Measurements from ENCODE around the gene EMC1. TPM values are rescaled to one million over a fixed set of nuclear protein-coding genes. Genes with fewer than 3 reads are reported as not detected.
"Not testable (repeated sequence)": the region's sequence is repeated elsewhere in the genome, so short reads cannot be mapped to it uniquely, and the experiment has no call there.

The EMC1 gene
- 63.2 TPM for polyA plus RNA-seq (ENCODE audit: insufficient read length)
- long read RNA-seq, donor 1, full-length matches to known transcripts: 5 of 19 reads
- long read RNA-seq, donor 1, partial matches to known transcripts: 5 of 19 reads
- long read RNA-seq, donor 1, other reads (novel, unspliced or antisense): 9 of 19 reads
- long read RNA-seq, donor 2, full-length matches to known transcripts: 6 of 6 reads
- long read RNA-seq, donor 2, partial matches to known transcripts: 0 of 6 reads
- long read RNA-seq, donor 2, other reads (novel, unspliced or antisense): 0 of 6 reads
- long read RNA-seq, donor 3, full-length matches to known transcripts: 2 of 17 reads
- long read RNA-seq, donor 3, partial matches to known transcripts: 0 of 17 reads
- long read RNA-seq, donor 3, other reads (novel, unspliced or antisense): 15 of 17 reads
- long read RNA-seq, donor 4: 0 reads
- long read RNA-seq, donor 5, full-length matches to known transcripts: 4 of 87 reads
- long read RNA-seq, donor 5, partial matches to known transcripts: 34 of 87 reads
- long read RNA-seq, donor 5, other reads (novel, unspliced or antisense): 49 of 87 reads
- long read RNA-seq, donor 6, full-length matches to known transcripts: 4 of 24 reads
- long read RNA-seq, donor 6, partial matches to known transcripts: 0 of 24 reads
- long read RNA-seq, donor 6, other reads (novel, unspliced or antisense): 20 of 24 reads
- long read RNA-seq, donor 7, full-length matches to known transcripts: 6 of 11 reads
- long read RNA-seq, donor 7, partial matches to known transcripts: 5 of 11 reads
- long read RNA-seq, donor 7, other reads (novel, unspliced or antisense): 0 of 11 reads
- long read RNA-seq, donor 8: 0 reads

DNA sequence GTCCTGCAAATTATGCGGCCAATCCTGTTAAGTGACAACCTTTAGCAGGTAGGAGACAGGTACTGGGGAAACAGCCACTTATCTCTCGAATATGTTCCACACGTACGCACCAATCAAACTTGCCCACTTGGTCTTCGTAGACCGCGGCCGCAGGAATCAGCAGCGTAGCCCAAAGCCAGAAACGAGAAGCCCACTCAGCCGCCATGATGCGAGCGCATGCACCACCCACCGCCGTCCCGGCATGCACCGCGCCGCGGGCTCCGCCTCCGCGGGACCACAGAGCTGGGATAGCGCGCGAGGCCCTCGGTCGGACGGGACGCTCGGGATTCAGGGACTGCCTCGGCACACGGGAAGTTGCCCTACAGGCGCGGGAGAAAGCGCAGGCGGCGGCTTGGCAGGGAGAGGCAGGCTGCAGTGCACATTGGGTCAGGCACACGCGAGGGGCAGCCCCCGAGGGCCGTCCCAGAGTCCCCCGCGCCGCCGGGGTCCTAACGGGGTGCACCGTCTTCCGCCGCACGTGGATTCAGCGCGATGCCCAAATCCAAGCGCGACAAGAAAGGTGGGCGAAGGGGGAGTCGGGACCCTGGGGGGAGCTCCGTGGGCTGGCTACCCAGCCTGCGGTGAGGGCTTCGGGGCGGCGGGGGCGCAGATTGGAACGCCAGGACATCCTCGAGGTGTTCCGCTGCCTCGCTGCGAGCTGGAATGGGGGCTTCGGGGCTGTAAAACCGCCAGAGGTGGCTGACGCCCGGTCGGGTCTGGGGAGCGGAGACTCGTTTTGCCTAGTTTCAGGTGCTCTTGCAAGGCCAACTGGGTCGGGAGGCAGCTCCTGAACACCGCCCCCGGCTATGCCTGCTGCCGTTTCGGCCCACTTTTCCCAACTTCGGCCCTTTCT lies at the start of gene EMC1, which contains the start of gene MRTO4:
Gene EMC1 (minus strand): TSS at position 220 of the 892 bp plus-strand sequence. CDS start 15 bp downstream, at position 205.
Gene MRTO4 (plus strand): TSS at position 501 of the 892 bp plus-strand sequence. CDS start 31 bp downstream, at position 532.
- peak; percentile 85 for DNase-seq

GRCh38 chr1:19300211-19300610 lies 48.9 kb upstream of the EMC1 start:
- DNase-seq: no peak

GRCh38 chr1:19294638-19295037 lies 43.3 kb upstream of the EMC1 start:
- DNase-seq: no peak

DNA sequence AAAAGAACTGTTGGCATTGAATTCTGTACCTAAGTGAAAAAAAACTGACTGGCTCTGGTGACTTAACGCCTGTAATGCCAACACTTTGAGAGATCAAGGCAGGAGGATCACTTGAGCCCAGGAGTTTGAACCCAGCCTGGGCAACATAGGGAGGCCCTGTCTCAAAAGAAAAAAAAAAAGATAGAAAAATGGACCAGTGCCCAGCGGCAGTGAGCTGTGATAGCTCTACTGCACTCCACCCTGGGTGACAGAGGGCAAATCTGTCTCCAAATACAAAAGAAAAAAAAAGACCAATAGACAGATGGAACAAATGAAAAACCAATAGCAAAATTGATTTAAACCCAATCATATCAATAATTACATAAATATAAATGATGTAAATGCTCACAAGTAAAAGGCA lies 37.9 kb upstream of the EMC1 start:
- no peak for DNase-seq

- not testable (repeated sequence) for DNase-seq
These were observed 37.3 kb upstream of the EMC1 start, which contains the start of gene AKR7A3 for GRCh38 chr1:19288324-19289241. Gene AKR7A3, minus strand, starts transcription at chr1:19288770. Its CDS starts 61 bp downstream, at chr1:19288709.

- no peak for DNase-seq
These were observed 36.3 kb upstream of the EMC1 start for GRCh38 chr1:19287436-19288185.

DNA sequence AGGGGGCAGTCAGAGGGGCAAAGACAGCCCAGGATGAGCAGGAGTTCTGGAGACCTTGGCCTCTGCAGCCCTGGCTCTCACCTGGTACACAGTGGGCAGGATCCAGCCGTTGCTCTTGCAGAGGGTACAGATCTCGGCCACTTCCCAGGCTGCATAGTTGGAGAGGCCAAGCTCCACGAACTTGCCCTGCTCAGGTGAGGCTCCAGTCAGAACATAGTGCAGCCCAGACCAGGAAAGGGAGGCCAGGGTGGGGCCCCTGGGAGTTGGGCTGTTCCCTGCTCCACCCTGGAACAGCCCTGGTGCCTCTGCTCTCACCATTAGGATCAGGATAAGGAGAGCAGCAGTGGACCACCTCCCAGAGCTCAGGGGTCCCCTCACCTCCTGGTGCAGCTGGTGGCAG lies 34.5 kb upstream of the EMC1 start:
- not testable (repeated sequence) for DNase-seq

- not testable (repeated sequence) for DNase-seq
These were observed 34.0 kb upstream of the EMC1 start for GRCh38 chr1:19285366-19285765.

GRCh38 chr1:19284881-19285280 lies 33.6 kb upstream of the EMC1 start:
- DNase-seq: no peak

- DNase-seq: no peak
These were observed 32.6 kb upstream of the EMC1 start for GRCh38 chr1:19283891-19284290.

DNA sequence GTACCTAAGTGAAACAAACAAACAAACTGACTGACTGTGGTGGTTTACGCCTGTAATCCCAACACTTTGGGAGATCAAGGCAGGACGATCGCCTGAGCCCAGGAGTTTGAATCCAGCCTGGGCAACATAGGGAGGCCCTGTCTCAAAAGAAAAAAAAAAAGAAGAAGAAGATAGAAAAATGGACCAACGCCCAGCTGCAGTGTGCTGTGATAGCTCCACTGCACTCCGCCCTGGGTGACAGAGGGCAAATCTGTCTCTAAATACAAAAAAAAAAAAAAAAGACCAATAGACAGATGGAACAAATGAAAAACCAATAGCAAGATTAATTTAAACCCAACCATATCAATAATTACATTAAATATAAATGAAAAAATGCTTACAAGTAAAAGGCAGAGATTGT lies 23.3 kb upstream of the EMC1 start:
- no peak for DNase-seq

DNA sequence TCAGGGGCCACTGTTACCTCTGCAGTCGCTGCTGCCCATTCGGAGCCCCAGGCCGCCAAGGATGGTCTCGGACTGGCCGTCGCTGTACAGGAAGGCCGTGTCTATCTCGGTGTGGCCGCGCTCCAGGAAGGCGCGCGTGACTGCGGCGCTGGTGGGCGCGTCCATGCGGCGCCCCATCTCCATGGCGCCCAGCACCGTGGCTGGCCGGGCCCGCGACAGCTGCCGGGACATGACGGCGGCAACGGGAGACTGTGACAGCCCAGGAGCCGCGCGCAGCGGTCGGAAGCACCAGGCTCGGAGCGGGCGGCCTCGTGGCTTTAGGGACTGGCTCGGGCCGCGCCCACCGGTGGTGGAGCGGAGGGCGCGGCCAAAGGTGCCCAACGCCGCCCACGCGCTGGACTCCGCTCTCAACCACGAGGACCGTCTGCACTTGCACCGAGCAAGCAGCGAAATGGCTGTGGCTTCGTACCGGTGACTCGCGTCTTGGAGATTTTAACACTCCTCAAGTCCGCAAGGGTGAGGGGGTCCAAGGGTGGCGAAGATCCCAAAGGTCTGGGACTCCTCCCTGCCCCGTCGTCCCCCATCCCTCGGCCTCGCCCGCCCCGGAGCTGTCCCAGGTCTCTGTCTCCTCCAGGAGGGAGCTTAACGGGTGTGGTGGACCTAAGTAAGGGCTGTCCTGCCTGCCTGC lies 22.7 kb upstream of the EMC1 start:
- DNase-seq: not testable (repeated sequence)

GRCh38 chr1:19273106-19273843 lies 22.0 kb upstream of the EMC1 start:
- DNase-seq: no peak

DNA sequence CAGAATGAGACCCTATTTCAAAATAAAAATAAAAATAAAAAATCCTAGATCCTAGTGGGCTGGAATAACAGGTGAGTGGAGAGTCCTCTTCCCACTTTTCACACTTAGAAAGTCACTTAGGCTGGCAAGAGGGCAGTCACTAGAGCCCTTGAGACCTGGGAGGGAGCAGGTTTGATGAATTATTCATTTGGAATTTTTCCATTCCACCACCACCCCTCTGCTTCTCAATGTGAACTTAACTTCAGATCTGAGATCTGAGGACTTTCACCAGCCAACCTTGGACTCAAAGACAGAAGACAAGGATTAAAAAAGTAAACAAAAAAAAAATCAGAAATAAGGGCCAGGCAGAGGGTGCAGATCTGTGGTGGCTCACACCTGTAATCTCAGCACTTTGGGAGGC lies 20.7 kb upstream of the EMC1 start:
- no peak for DNase-seq

- DNase-seq: not testable (repeated sequence)
These were observed 19.0 kb upstream of the EMC1 start for GRCh38 chr1:19270343-19270730.

DNA sequence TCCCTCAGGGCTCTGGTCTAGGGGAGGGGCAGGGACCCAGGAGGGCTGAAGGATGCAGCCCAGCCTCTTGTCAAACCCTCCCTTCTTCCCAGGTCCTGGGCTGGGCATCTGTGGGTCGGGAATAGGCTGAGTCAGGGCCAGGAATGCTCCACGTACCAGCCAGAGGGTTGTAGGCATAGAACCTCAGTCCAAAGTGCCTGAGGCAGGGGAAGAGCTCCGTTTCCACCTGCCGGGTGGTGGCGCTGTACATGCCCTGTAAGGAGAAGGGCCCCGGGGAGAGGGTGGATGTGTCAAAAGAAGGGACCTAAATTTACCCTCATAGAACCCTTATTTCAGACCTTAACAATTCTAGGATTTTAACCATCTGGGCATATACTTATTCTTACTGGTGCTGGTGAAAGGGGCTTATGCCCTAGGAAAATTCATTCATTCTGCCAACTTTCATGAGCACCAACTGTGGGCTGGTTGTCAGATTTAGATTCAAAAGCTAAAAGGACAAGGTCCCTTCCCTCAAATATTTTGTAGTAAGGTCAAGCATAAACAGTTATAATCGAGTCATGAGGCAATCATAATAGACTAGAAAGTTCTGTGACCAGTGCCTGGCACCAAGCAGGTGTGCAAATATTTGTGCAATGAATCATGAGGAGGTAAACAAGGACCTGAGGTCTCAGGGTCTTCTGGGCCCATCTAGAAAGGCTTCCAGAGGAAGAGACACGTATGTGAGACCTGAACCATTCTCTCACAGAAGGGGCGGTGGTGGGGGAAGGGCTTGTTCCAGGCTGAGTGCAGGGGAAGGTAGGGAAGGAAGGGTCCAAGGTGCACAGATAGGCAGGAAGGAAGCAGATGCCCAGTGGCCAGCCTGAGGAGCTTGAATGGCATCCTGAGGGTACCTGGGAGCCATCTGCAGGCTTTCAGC lies 18.4 kb upstream of the EMC1 start:
- not testable (repeated sequence) for DNase-seq

DNA sequence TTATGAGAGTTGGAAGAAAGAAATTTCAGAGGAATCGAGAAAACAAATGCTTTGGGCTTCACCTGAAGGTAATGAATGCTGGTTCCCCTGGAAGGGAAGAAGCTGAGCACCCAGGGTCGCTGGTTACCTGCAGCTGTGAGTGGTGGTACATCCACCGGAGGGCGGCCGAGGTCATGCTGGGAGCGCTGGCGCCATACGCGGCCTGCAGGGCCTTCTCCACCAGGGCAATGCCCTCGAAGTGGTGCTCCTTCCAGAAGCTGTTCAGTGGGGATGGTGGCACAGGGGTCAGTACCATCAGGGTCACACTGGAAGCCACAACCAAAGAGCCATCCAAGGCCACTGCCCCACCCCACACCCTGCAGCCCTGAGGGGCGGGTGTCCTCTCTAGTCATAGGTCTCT lies 17.1 kb upstream of the EMC1 start:
- no peak for DNase-seq
